Hepatocyte (in vitro differentiated cells): ENCODE data around the gene PLCH2.

Experiments used
- CTCF ChIP-seq: fragments of 200-600 bp; sonication (generic); IDR thresholded peaks from 2 replicates; pipeline ENCODE4 v1.5.1; 2016; ENCODE audit warnings: antibody characterized with exemption, mild to moderate bottlenecking; ENCODE audit not compliant: poor library complexity
- EZH2 ChIP-seq: fragments of 200-600 bp; sonication (generic); IDR thresholded peaks from 2 replicates; pipeline ENCODE4 v1.6.1; 2016; ENCODE audit warnings: antibody characterized with exemption, mild to moderate bottlenecking, borderline replicate concordance
- EZH2phosphoT487 ChIP-seq: fragments of 200-600 bp; sonication (generic); IDR thresholded peaks from one replicate; pipeline ENCODE4 v1.6.1; 2018; ENCODE audit warnings: antibody characterized with exemption, mild to moderate bottlenecking, low read depth, moderate library complexity; ENCODE audit not compliant: unreplicated experiment, severe bottlenecking

- TF ChIP-seq CTCF (no peak), EZH2 (no peak), EZH2phosphoT487 (no peak)
These were observed 4.5 kb upstream of the PLCH2 start for GRCh38 chr1:2471587-2472001.
